Occipital lobe (tissue), 1 donor: Measurements from ENCODE around the gene MARCHF3. TPM values are rescaled to one million over a fixed set of nuclear protein-coding genes. Genes with fewer than 3 reads are reported as not detected.

Experiments
- total RNA-seq: library from RNA; depleted of rRNA; stranded (reverse); fragments of >200 nt; gene quantifications from one replicate; pipeline ENCODE4 v1.2.3, GENCODE V29; 2014

Gene MARCHF3
- total RNA-seq, 1 donor from 2014 or later = 13.3 TPM

Other genes starting within 250 kb of the MARCHF3 start
- 7.0 TPM for gene C5orf63, start 42.9 kb upstream of the MARCHF3 start, total RNA-seq